Naive thymus-derived CD4-positive, alpha-beta T cell (primary cell): ENCODE results near the gene YEATS2. TPM values are rescaled to one million over a fixed set of nuclear protein-coding genes. Genes with fewer than 3 reads are reported as not detected.

ENCODE experiments used
- ATAC-seq: fragments of 150-1000 bp; cut with Tn5 transposase; 2 replicates; pipeline ENCODE4 v1.10.0; 2021; ENCODE audit warnings: mild to moderate bottlenecking, moderate library complexity
- CTCF ChIA-PET: fragments of 350-600 bp; sonication (Branson Sonifier 250); formaldehyde crosslinking; loops from one replicate; lab custom pipeline; 2021; ENCODE audit warnings: antibody characterized with exemption; lab: Charles Lee
- POLR2A ChIA-PET: fragments of 350-600 bp; sonication (Branson Sonifier 250); formaldehyde crosslinking; loops from one replicate; lab custom pipeline; 2021; ENCODE audit warnings: antibody characterized with exemption, inconsistent platforms; lab: Charles Lee
- DNase-seq, 9 donors: peaks; one replicate each; pipeline versions ENCODE4 v3.0.0 to v3.0.0-alpha.2; 2020 to 2022; ENCODE audit warnings: mixed read lengths in 1 of 9
- H3K27ac ChIP-seq: one replicate; pipeline ENCODE4 v1.7.0; 2013; ENCODE audit warnings: mild to moderate bottlenecking, low read depth, low read length, moderate library complexity
- H3K27me3 ChIP-seq, 2 donors: one replicate each; pipeline ENCODE4 v1.7.0; 2013; ENCODE audit warnings: low read length in 2 of 2, mild to moderate bottlenecking in 2 of 2, moderate library complexity in 2 of 2; ENCODE audit not compliant: control insufficient read depth in 2 of 2, insufficient read depth in 2 of 2
- H3K36me3 ChIP-seq, 3 experiments: 1 replicate in 2 of 3; 2 replicates in 1 of 3; pipeline ENCODE4 v1.7.0; 2013; ENCODE audit warnings: low read length in 3 of 3, mild to moderate bottlenecking in 3 of 3, moderate library complexity in 1 of 3; ENCODE audit not compliant: insufficient read depth in 3 of 3, control insufficient read depth in 2 of 3
- H3K4me1 ChIP-seq, 2 donors: one replicate each; pipeline ENCODE4 v1.7.0; 2013; ENCODE audit warnings: low read length in 2 of 2, mild to moderate bottlenecking in 2 of 2, moderate library complexity in 1 of 2; ENCODE audit not compliant: control insufficient read depth in 2 of 2, insufficient read depth in 2 of 2
- H3K4me3 ChIP-seq: 2 replicates; pipeline ENCODE4 v1.7.0; 2013; ENCODE audit warnings: mild to moderate bottlenecking, low read length
- H3K9me3 ChIP-seq, 3 experiments: 1 replicate in 2 of 3; 2 replicates in 1 of 3; pipeline ENCODE4 v1.7.0; 2013; ENCODE audit warnings: low read length in 3 of 3; ENCODE audit not compliant: control insufficient read depth in 2 of 3
- H3K27ac Mint-ChIP-seq, 9 donors: one replicate each; pipeline ENCODE4 v1.8.0; 2020 to 2022; ENCODE audit warnings: mixed read lengths in 9 of 9, mild to moderate bottlenecking in 8 of 9, moderate library complexity in 5 of 9, inconsistent platforms in 2 of 9
- H3K27me3 Mint-ChIP-seq, 5 donors: one replicate each; pipeline ENCODE4 v1.8.0; 2021 to 2022; ENCODE audit warnings: mixed read lengths in 5 of 5, mild to moderate bottlenecking in 1 of 5
- H3K36me3 Mint-ChIP-seq, 5 donors: one replicate each; pipeline ENCODE4 v1.8.0; 2020 to 2022; ENCODE audit warnings: mixed read lengths in 5 of 5, mild to moderate bottlenecking in 3 of 5, inconsistent platforms in 1 of 5
- H3K4me1 Mint-ChIP-seq, 7 donors: one replicate each; pipeline ENCODE4 v1.8.0; 2020 to 2022; ENCODE audit warnings: mixed read lengths in 7 of 7, mild to moderate bottlenecking in 3 of 7, inconsistent platforms in 1 of 7
- H3K4me3 Mint-ChIP-seq, 10 donors: one replicate each; pipeline ENCODE4 v1.8.0; 2020 to 2022; ENCODE audit warnings: mild to moderate bottlenecking in 10 of 10, mixed read lengths in 10 of 10, moderate library complexity in 6 of 10, inconsistent platforms in 2 of 10
- H3K9me3 Mint-ChIP-seq, 11 donors: one replicate each; pipeline ENCODE4 v1.8.0; 2020 to 2022; ENCODE audit warnings: mixed read lengths in 11 of 11, mild to moderate bottlenecking in 4 of 11, inconsistent platforms in 1 of 11, moderate library complexity in 1 of 11
- intact Hi-C, 2 donors: fragments of 100-400 bp; cut with micrococcal nuclease; formaldehyde crosslinking; loops; one replicate each; pipeline ENCODE4 v1.15.1; 2023
- polyA plus RNA-seq, 2 donors: library from polyadenylated mRNA; unstranded; fragments of 300-500 nt; fragmentation: Illumina TruSeq; gene quantifications; one replicate each; pipeline ENCODE4 v1.2.3, GENCODE V29; 2021
- total RNA-seq, 6 experiments: library from RNA in 5 of 6; stranded (reverse) in 5 of 6; gene quantifications; 1 replicate in 5 of 6; 2 replicates in 1 of 6; pipeline ENCODE4 v1.2.3 and lab custom pipeline; 2021 to 2026

The YEATS2 gene
- total and polyA plus RNA-seq, 7 experiments from 2014 or later, result 5.5 to 61.4 (median 21.0) TPM

DNA sequence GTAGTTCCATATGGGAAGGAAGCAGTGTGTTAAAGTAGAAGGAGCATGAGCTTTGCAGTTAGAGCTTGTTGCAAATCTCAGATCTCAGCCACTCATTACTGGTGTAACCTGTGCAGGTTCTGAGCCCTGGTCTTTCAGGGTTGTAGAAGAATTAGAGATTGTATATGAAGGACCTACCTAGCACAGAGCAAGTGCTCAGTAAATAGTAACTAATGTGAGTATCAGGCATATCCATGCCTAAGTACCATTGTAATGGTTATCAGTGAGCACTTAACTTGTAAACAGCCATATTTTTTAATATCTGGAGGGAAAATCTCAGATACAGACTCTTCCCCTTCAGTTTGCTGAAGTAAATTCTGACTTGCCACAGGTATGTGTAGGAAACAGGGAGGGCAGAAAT is 68.5 kb downstream of the YEATS2 start:
- ATAC-seq, result no peak
- Mint-ChIP-seq H3K4me3 (no peak overlapping the region), H3K36me3 (peaks cover 4 to 26% (median 11%) of the 10 kb centered on the region in 5 donors), H3K27me3 (no peaks in the 10 kb centered on the region), H3K4me1 (peaks cover 5 to 18% (median 12%) of the 10 kb centered on the region in 7 donors), H3K9me3 (no peaks in the 10 kb centered on the region), H3K27ac (peak overlapping the region in 7 of 9 donors; percentile 21 to 72 (median 53))
- no peak for DNase-seq
- ChIA-PET POLR2A (interaction anchor here (0.7 kb wide), 1 partner anchor 290 kb away, joined by 3 read pairs; no protein-coding TSS in a partner anchor), CTCF (interaction anchor here (0.6 to 2.7 kb wide), 7 partner anchors 9 to 644 kb away, joined by 3 to 29 read pairs (median 4); no protein-coding TSS in a partner anchor)
- Histone ChIP-seq H3K4me3 (no peak overlapping the region), H3K27ac (no peak overlapping the region), H3K27me3 (no peaks in the 10 kb centered on the region), H3K9me3 (no peaks in the 10 kb centered on the region), H3K4me1 (no peaks in the 10 kb centered on the region), H3K36me3 (peaks cover 0 to 17% (median 14%) of the 10 kb centered on the region in 3 experiments)
- intact Hi-C loops, result loop anchor here (1.0 to 10.0 kb wide), 8 partner anchors 129 to 1054 kb away; partner anchors contain the start of gene KLHL6 (in 1 of the 2)

DNA sequence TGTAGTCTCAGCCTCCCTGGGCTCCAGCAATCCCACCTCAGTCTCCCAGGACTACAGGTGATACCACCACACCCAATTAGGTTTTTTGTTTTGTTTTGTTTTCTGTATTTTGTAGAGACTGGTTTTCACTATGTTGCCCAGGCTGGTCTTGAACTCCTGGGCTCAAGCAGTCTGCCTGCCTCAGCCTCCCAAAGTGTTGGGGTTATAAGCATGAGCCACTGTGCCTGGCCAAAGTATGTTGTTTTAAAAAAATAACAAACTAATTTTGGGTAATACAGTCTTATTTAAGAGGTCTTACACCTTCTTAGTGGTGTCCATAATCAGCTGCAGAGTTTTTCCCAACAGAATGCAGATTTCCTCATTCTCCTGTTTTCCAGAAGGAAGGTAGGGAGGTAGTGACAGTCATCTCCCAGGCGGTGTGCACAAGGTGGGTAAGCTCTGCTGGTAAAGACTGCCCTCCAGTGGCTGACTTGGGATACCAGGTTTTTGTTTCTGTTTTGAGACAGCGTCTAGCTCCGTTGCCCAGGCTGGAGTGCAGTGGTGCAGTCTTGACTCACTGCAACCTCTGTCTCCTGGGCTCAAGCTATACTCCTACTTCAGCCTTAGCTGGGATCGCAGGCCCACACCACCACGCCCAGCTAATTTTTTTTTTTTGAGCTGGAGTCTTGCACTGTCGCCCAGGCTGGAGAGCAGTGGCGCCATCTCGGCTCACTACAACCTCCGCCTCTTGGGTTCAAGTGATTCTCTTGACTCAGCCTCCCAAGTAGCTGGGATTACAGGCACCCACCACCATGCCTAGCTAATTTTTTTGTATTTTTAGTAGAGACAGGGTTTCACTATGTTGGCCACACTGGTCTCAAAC is 69.4 kb downstream of the YEATS2 start:
- ATAC-seq, result peak; percentile 96
- Histone ChIP-seq H3K4me1 (no peaks in the 10 kb centered on the region), H3K4me3 (no peak overlapping the region), H3K27me3 (no peaks in the 10 kb centered on the region), H3K9me3 (no peaks in the 10 kb centered on the region), H3K27ac (no peak overlapping the region), H3K36me3 (peaks cover 0 to 8% (median 6%) of the 10 kb centered on the region in 3 experiments)
- Mint-ChIP-seq H3K27ac (peak overlapping the region in 4 of 9 donors; percentile 3 to 73 (median 40)), H3K9me3 (no peaks in the 10 kb centered on the region), H3K4me3 (no peak overlapping the region), H3K4me1 (peaks cover 5 to 18% (median 12%) of the 10 kb centered on the region in 7 donors), H3K27me3 (no peaks in the 10 kb centered on the region), H3K36me3 (peaks cover 0 to 21% (median 7%) of the 10 kb centered on the region in 5 donors)
- CTCF ChIA-PET, result interaction anchor here (0.7 to 2.7 kb wide), 16 partner anchors 8 to 643 kb away, joined by 3 to 29 read pairs (median 4); no protein-coding TSS in a partner anchor
- intact Hi-C loops, result loop anchor here (1.0 to 10.0 kb wide), 14 partner anchors 117 to 1055 kb away; partner anchors contain the start of genes KLHL6 (in 1 of the 2) and PARL (in 1 of the 2)
- peak; percentile 41 to 72 (median 65) for DNase-seq
- POLR2A ChIA-PET, result interaction anchor here (0.9 kb wide), 1 partner anchor 131 kb away, joined by 3 read pairs; no protein-coding TSS in a partner anchor

DNA sequence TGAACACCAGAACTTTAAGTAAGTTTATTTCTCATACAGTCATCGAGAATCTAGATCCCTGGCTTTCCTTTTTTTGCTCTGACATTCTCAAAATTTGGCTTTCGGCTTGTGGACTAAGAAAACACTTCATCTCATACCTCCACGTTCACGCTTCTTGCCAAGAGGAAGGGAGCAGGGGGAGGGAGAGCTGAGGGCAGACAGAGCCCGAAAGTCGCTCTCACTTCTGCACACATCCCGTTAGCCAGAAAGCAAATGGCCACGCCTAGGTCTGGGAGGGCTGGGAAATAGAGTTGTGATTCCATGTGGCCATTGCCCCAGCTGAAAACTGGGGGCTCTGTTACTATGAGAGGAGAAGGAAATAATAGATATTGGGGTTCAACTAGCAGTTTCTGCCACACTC is 70.5 kb downstream of the YEATS2 start:
- no peak overlapping the region for H3K27ac ChIP-seq

DNA sequence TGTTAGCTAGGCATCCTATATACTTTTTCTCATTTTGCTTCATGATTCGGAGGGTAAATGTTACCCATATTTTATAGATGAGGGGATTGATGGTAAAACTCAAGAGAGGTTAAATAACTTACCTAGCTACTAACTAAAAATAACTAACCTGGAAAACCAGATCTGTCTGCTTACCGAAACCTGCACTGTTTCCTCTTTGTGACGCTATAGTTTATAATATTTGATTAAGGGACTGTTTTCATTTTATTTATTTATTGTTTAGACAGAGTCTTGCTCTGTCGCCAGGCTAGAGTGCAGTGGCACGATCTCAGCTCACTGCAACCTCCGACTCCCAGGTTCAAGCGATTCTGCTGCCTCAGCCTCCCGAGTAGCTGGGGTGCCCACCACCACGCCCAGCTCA is 71.9 kb downstream of the YEATS2 start:
- H3K27ac Mint-ChIP-seq, result no peak overlapping the region
- Histone ChIP-seq H3K4me1 (no peaks in the 10 kb centered on the region), H3K27me3 (no peaks in the 10 kb centered on the region), H3K36me3 (peaks cover 0 to 24% (median under 1%) of the 10 kb centered on the region in 3 experiments), H3K9me3 (no peaks in the 10 kb centered on the region), H3K27ac (no peak overlapping the region), H3K4me3 (no peak overlapping the region)
- H3K9me3 Mint-ChIP-seq, result no peaks in the 10 kb centered on the region
- ChIA-PET CTCF (interaction anchor here (0.6 to 1.4 kb wide), 4 partner anchors 115 to 301 kb away, joined by 4 to 6 read pairs (median 4); partner anchors contain the start of gene PARL), POLR2A (no interaction called here)
- H3K4me3 Mint-ChIP-seq, result no peak overlapping the region
- H3K36me3 Mint-ChIP-seq, result peaks cover 5 to 36% (median 7%) of the 10 kb centered on the region in 5 donors
- no peaks in the 10 kb centered on the region for H3K27me3 Mint-ChIP-seq
- intact Hi-C loops, result loop anchor here (5.0 to 10.0 kb wide), 2 partner anchors 645 to 1057 kb away; no protein-coding TSS in a partner anchor
- H3K4me1 Mint-ChIP-seq, result peaks cover 6 to 18% (median 12%) of the 10 kb centered on the region in 7 donors
- ATAC-seq (no peak), DNase-seq (no peak)

More for the DNA sequence above, 70.5 kb downstream of the YEATS2 start:
- peaks cover 5 to 18% (median 12%) of the 10 kb centered on the region in 7 donors for H3K4me1 Mint-ChIP-seq
- DNase-seq (no peak), ATAC-seq (no peak)
- Histone ChIP-seq H3K36me3 (peaks cover 0 to 11% (median 0%) of the 10 kb centered on the region in 3 experiments), H3K4me3 (no peak overlapping the region), H3K27me3 (no peaks in the 10 kb centered on the region), H3K4me1 (no peaks in the 10 kb centered on the region), H3K9me3 (no peaks in the 10 kb centered on the region)
- no peak overlapping the region for H3K27ac Mint-ChIP-seq
- POLR2A ChIA-PET, result no interaction called here
- H3K9me3 Mint-ChIP-seq, result no peaks in the 10 kb centered on the region
- CTCF ChIA-PET, result interaction anchor here (0.6 to 1.3 kb wide), 2 partner anchors 270 to 645 kb away, joined by 3 read pairs; no protein-coding TSS in a partner anchor
- intact Hi-C loops, result loop anchor here (5.0 to 10.0 kb wide), 2 partner anchors 643 to 1056 kb away; no protein-coding TSS in a partner anchor
- no peak overlapping the region for H3K4me3 Mint-ChIP-seq
- H3K27me3 Mint-ChIP-seq, result no peaks in the 10 kb centered on the region
- H3K36me3 Mint-ChIP-seq, result peaks cover 0 to 26% (median 4%) of the 10 kb centered on the region in 5 donors

DNA sequence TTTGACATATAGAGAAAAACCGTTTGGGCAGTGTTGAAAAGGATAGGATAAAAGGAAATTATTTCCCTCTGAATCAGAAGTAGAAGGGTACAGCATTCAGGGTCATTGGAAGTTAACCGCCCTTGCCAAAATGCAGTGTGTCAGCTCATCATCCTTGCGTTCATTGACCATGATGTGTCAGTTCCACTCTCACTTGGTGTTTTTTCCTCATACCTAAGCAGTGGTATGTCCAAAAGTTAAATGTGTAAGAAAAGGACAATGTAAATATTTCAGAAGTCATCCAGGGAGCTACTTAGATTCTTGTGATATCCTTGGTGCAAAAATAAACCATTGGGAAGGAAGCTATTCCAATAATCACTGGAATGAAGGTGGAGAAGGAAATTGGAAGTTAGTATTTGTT is 77.0 kb downstream of the YEATS2 start:
- Histone ChIP-seq H3K27ac (no peak overlapping the region), H3K27me3 (no peaks in the 10 kb centered on the region), H3K4me3 (no peak overlapping the region), H3K4me1 (no peaks in the 10 kb centered on the region), H3K9me3 (no peaks in the 10 kb centered on the region), H3K36me3 (peaks cover 0 to 58% (median 12%) of the 10 kb centered on the region in 3 experiments)
- ChIA-PET CTCF (interaction anchor here (0.7 to 0.8 kb wide), 3 partner anchors 9 to 239 kb away, joined by 3 to 4 read pairs (median 3); no protein-coding TSS in a partner anchor), POLR2A (no interaction called here)
- no peaks in the 10 kb centered on the region for H3K9me3 Mint-ChIP-seq
- DNase-seq (no peak), ATAC-seq (no peak)
- H3K36me3 Mint-ChIP-seq, result peaks cover 14 to 57% (median 27%) of the 10 kb centered on the region in 5 donors
- no peak overlapping the region for H3K4me3 Mint-ChIP-seq
- intact Hi-C loops, result no loop called here
- peak overlapping the region in 1 of 9 donors; percentile 40 for H3K27ac Mint-ChIP-seq
- H3K27me3 Mint-ChIP-seq, result no peaks in the 10 kb centered on the region
- peaks cover 0 to 6% (median 0%) of the 10 kb centered on the region in 7 donors for H3K4me1 Mint-ChIP-seq

GRCh38 chr3:183775781-183776180 is 78.2 kb downstream of the YEATS2 start:
- intact Hi-C loops, result no loop called here
- Mint-ChIP-seq H3K4me3 (no peak overlapping the region), H3K36me3 (peaks cover 14 to 60% (median 31%) of the 10 kb centered on the region in 5 donors), H3K27me3 (no peaks in the 10 kb centered on the region), H3K4me1 (peaks cover 0 to 6% (median 0%) of the 10 kb centered on the region in 7 donors), H3K9me3 (no peaks in the 10 kb centered on the region), H3K27ac (peak overlapping the region in 3 of 9 donors; percentile 58 to 76 (median 70))
- Histone ChIP-seq H3K27me3 (no peaks in the 10 kb centered on the region), H3K36me3 (peaks cover 0 to 68% (median 12%) of the 10 kb centered on the region in 3 experiments), H3K9me3 (no peaks in the 10 kb centered on the region), H3K4me1 (no peaks in the 10 kb centered on the region), H3K4me3 (no peak overlapping the region), H3K27ac (no peak overlapping the region)
- ChIA-PET POLR2A (no interaction called here), CTCF (no interaction called here)
- DNase-seq (no peak), ATAC-seq (no peak)
